Gastrocnemius medialis (tissue), 4 donors: Measurements from ENCODE around the gene SALL2.

Experiments
- CTCF ChIP-seq, 5 experiments: fragments of 450-650 bp in 3 of 5; fragments of 200-600 bp in 2 of 5; sonication (generic) in 2 of 5; IDR thresholded peaks in 4 of 5; conservative IDR thresholded peaks in 1 of 5; 1 replicate in 4 of 5; 2 replicates in 1 of 5; pipeline ENCODE4 v1.5.1; 2016 to 2019; ENCODE audit warnings: antibody characterized with exemption in 5 of 5, mild to moderate bottlenecking in 3 of 5, moderate library complexity in 3 of 5
- POLR2A ChIP-seq, 2 donors: fragments of 450-650 bp; IDR thresholded peaks; one replicate each; pipeline ENCODE4 v1.6.1; 2017; ENCODE audit warnings: antibody characterized with exemption in 2 of 2, mild to moderate bottlenecking in 2 of 2, moderate library complexity in 2 of 2

DNA sequence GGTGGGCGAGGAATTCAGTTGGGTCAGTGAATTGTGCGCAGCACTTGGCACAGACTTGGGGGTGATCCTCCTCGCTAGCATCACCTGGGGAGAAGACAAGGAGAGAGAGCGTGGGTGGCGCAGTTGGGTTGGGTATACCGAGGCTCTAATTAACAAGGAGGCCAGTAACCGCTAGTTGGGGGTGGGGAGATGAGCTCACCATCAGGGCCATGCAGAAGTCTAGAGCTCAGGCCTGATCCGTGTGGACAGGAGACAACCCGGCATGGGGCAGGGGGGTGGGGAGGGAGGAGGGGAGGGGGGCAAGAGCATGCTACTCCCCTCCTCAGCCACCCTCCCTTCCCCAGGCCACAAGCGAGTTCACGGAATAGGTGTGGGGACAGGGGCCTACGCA lies 580 bp downstream of the SALL2 start:
- no peak for TF ChIP-seq CTCF (IDR thresholded peaks at IDR 0.05 in 4 of 5, conservative IDR thresholded peaks at IDR 0.05 in 1 of 5)
- no peak for TF ChIP-seq POLR2A (IDR thresholded peaks at IDR 0.05)
